ENCODE data around the gene GPRC5B.

The GPRC5B gene

DNA sequence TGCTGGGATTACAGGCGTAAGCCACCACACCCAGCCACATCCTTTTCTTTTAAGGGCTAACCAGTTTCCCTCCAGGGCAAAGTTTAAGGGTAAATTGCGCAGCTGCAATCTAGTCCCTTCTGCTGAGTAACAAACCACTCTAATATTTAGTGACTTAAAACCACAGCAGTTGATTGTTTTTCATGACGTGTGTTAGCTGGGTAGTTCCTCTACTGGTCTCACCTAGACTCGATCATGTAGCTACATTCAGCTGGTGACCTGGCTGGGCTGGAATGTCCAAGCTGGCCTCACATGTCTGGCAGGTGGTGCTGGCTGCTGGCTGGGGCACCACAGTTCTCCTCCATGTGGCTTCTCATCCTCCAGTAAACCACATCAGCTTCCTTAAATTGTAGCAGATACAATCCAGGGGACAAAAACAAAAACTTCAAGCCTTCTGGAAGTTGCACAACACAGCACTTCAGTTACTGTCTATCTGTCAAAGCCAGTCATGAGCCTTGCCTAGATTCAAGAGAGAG is 75.5 kb downstream of the GPRC5B start:
- FAIRE-seq: no peak

DNA sequence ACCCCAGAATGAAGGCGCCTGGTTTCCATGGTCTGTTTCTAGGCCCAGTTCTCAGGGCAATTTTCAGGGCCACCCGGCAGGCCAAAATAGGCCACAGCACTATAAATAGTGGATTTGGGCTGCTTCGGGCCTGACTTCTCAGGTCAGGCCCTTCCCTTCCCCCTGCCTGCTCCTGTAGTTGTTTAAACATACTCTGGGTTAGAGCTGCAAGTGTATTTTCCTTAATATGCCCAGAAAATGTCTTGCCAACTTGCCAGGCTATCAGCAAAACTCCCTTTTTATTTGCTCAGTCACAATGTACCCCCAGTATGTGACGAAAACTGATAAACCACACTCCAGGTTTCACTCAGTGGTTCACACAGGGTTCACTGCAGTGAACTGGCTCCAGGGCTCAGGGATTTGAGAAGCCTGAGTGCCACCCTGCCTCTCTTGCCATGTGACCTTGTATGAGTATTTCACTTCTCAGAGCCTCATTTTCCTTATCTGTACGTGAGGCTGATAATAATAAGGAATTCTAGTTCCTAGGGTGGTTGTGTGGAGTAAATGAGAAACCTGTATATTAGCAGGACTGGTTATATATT is 76.5 kb downstream of the GPRC5B start:
- no peak for FAIRE-seq

Measured in colon (tissue), 2 donors.